Renal cortical epithelial cell (primary cell): Measurements from ENCODE around the gene BCAM. TPM values are rescaled to one million over a fixed set of nuclear protein-coding genes. Genes with fewer than 3 reads are reported as not detected.
"Not testable (repeated sequence)": the region's sequence is repeated elsewhere in the genome, so short reads cannot be mapped to it uniquely, and the experiment has no call there.

Experiments used
- DNase-seq: peaks from one replicate; pipeline ENCODE4 v3.0.0-alpha.2; 2011; ENCODE audit warnings: low read depth
- total RNA-seq: library from RNA; depleted of rRNA; stranded (reverse); fragments of >200 nt; gene quantifications from 2 replicates; pipeline ENCODE4 v1.2.3, GENCODE V29; 2014

Gene BCAM
- total RNA-seq, 1 donor from 2014 or later = 186 TPM

GRCh38 chr19:44817725-44818465, 9.0 kb downstream of the BCAM start:
- DNase-seq = no peak

GRCh38 chr19:44818466-44819031, 9.6 kb downstream of the BCAM start:
- DNase-seq = no peak

- DNase-seq = no peak
These were observed 10.4 kb downstream of the BCAM start for GRCh38 chr19:44819246-44819832.

GRCh38 chr19:44820648-44821609, 12.0 kb downstream of the BCAM start:
- DNase-seq = no peak

- no peak for DNase-seq
These were observed 13.3 kb downstream of the BCAM start for GRCh38 chr19:44822177-44822576.

- DNase-seq = no peak
These were observed 13.9 kb downstream of the BCAM start for GRCh38 chr19:44822670-44823372.

GRCh38 chr19:44823373-44823698, 14.4 kb downstream of the BCAM start:
- no peak for DNase-seq

- no peak for DNase-seq
These were observed 15.9 kb downstream of the BCAM start for GRCh38 chr19:44824761-44825160.

GRCh38 chr19:44832875-44833274, 24.0 kb downstream of the BCAM start:
- not testable (repeated sequence) for DNase-seq

- DNase-seq = not testable (repeated sequence)
These were observed 25.5 kb downstream of the BCAM start for GRCh38 chr19:44834399-44834798.

GRCh38 chr19:44839276-44839675, 30.4 kb downstream of the BCAM start:
- no peak for DNase-seq

- DNase-seq = no peak
These were observed 31.9 kb downstream of the BCAM start for GRCh38 chr19:44840811-44841210.

- no peak for DNase-seq
These were observed 32.3 kb downstream of the BCAM start for GRCh38 chr19:44841231-44841630.

GRCh38 chr19:44845286-44845611, 36.3 kb downstream of the BCAM start:
- no peak for DNase-seq

GRCh38 chr19:44845612-44846454, 36.9 kb downstream of the BCAM start, which contains the start of gene NECTIN2:
NECTIN2 (plus strand) TSS chr19:44846297; CDS start chr19:44846526, 229 bp downstream.
- peak; percentile 94 for DNase-seq

GRCh38 chr19:44846455-44847143, 37.7 kb downstream of the BCAM start:
- DNase-seq = peak; percentile 32

- DNase-seq = peak; percentile 44
These were observed 38.5 kb downstream of the BCAM start for GRCh38 chr19:44847144-44848035.

- peak; percentile 64 for DNase-seq
These were observed 39.3 kb downstream of the BCAM start for GRCh38 chr19:44848036-44848811.
